Peyer's patch (tissue), 4 donors: ENCODE results near the gene ANKRD53.

ENCODE experiments used
- POLR2A ChIP-seq, 2 donors: fragments of 450-650 bp; IDR thresholded peaks; one replicate each; pipeline ENCODE4 v1.5.1; 2017; ENCODE audit warnings: antibody characterized with exemption in 2 of 2, mild to moderate bottlenecking in 2 of 2, moderate library complexity in 2 of 2
- TF ChIP-seq, protein P1 (sequence below), 6 experiments: fragments of 450-650 bp in 4 of 6; fragments of 200-600 bp in 2 of 6; sonication (generic) in 1 of 6; IDR thresholded peaks; one replicate each; pipeline ENCODE4 v1.5.1; 2017 to 2019; ENCODE audit warnings: antibody characterized with exemption in 6 of 6, mild to moderate bottlenecking in 3 of 6, moderate library complexity in 1 of 6

GRCh38 chr2:70982971-70983370 lies 4.5 kb downstream of the ANKRD53 start:
- no peak for TF ChIP-seq POLR2A (IDR thresholded peaks at IDR 0.05)
- TF ChIP-seq, protein P1, sequence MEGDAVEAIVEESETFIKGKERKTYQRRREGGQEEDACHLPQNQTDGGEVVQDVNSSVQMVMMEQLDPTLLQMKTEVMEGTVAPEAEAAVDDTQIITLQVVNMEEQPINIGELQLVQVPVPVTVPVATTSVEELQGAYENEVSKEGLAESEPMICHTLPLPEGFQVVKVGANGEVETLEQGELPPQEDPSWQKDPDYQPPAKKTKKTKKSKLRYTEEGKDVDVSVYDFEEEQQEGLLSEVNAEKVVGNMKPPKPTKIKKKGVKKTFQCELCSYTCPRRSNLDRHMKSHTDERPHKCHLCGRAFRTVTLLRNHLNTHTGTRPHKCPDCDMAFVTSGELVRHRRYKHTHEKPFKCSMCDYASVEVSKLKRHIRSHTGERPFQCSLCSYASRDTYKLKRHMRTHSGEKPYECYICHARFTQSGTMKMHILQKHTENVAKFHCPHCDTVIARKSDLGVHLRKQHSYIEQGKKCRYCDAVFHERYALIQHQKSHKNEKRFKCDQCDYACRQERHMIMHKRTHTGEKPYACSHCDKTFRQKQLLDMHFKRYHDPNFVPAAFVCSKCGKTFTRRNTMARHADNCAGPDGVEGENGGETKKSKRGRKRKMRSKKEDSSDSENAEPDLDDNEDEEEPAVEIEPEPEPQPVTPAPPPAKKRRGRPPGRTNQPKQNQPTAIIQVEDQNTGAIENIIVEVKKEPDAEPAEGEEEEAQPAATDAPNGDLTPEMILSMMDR (IDR thresholded peaks at IDR 0.05) = no peak
